Esophagus squamous epithelium (tissue), 4 donors: ENCODE data around the gene TWIST2.

Source experiments
- CTCF ChIP-seq, 6 experiments: fragments of 450-650 bp in 4 of 6; fragments of 200-600 bp in 2 of 6; sonication (generic) in 2 of 6; IDR thresholded peaks; one replicate each; pipeline ENCODE4 v1.5.1; 2016 to 2019; ENCODE audit warnings: antibody characterized with exemption in 6 of 6, mild to moderate bottlenecking in 4 of 6, moderate library complexity in 4 of 6
- POLR2A ChIP-seq, 4 donors: fragments of 450-650 bp; IDR thresholded peaks; one replicate each; pipeline ENCODE4 v1.6.1; 2017; ENCODE audit warnings: antibody characterized with exemption in 4 of 4, mild to moderate bottlenecking in 4 of 4, moderate library complexity in 3 of 4

GRCh38 chr2:238803996-238804870 lies 43.7 kb upstream of the TWIST2 start:
- TF ChIP-seq CTCF (IDR thresholded peaks at IDR 0.05) (no peak), POLR2A (IDR thresholded peaks at IDR 0.05) (no peak)
